WI38 (cell line): ENCODE measurements around the gene TFDP1.

ENCODE experiments used
- H3K4me3 ChIP-seq: 2 replicates; pipeline ENCODE4 v1.5.1; 2011; ENCODE audit warnings: low read depth, mild to moderate bottlenecking, control low read depth, low read length
- CTCF ChIP-seq: IDR thresholded peaks from 2 replicates; pipeline ENCODE4 v1.5.1; 2012; ENCODE audit warnings: low read depth, mild to moderate bottlenecking, control low read depth, low read length

The TFDP1 gene

GRCh38 chr13:113630804-113631203 lies 46.3 kb downstream of the TFDP1 start:
- H3K4me3 ChIP-seq, result no peak overlapping the region
- no peak for TF ChIP-seq CTCF

GRCh38 chr13:113631341-113632095 lies 47.0 kb downstream of the TFDP1 start:
- no peak overlapping the region for H3K4me3 ChIP-seq

GRCh38 chr13:113632706-113633484 lies 48.3 kb downstream of the TFDP1 start:
- TF ChIP-seq CTCF, result no peak
- H3K4me3 ChIP-seq, result no peak overlapping the region

More at GRCh38 chr13:113631341-113632095, 47.0 kb downstream of the TFDP1 start:
- TF ChIP-seq CTCF, result no peak

GRCh38 chr13:113633485-113633873 lies 48.9 kb downstream of the TFDP1 start:
- no peak for TF ChIP-seq CTCF
- H3K4me3 ChIP-seq, result no peak overlapping the region

- TF ChIP-seq CTCF, result no peak
- H3K4me3 ChIP-seq, result no peak overlapping the region
Measured at GRCh38 chr13:113634279-113635047, 49.9 kb downstream of the TFDP1 start.

GRCh38 chr13:113635048-113635420 lies 50.5 kb downstream of the TFDP1 start:
- no peak for TF ChIP-seq CTCF
- H3K4me3 ChIP-seq, result no peak overlapping the region
